Tibial nerve (tissue), 4 donors: ENCODE measurements around the gene BOC. TPM values are rescaled to one million over a fixed set of nuclear protein-coding genes. Genes with fewer than 3 reads are reported as not detected.
A peak's percentile ranks its signal among the peaks of the same experiment; 100 is the strongest.

Experiments used
- DNase-seq, 2 donors: peaks; one replicate each; pipeline ENCODE4 v3.0.0-alpha.2; 2019; ENCODE audit warnings: low spot score in 2 of 2
- H3K27ac ChIP-seq, 4 donors: fragments of 200-600 bp; sonication (generic) in 3 of 4; one replicate each; pipeline ENCODE4 v1.5.1; 2017 to 2019; ENCODE audit warnings: mild to moderate bottlenecking in 1 of 4
- H3K27me3 ChIP-seq, 2 donors: fragments of 200-600 bp; sonication (generic) in 1 of 2; one replicate each; pipeline versions ENCODE4 v1.5.1 to v1.6.0; 2017 to 2019
- H3K36me3 ChIP-seq, 3 donors: fragments of 200-600 bp; sonication (generic); one replicate each; pipeline ENCODE4 v1.5.1; 2018 to 2019
- H3K4me1 ChIP-seq, 4 donors: fragments of 200-600 bp; sonication (generic) in 3 of 4; one replicate each; pipeline ENCODE4 v1.5.1; 2017 to 2019
- H3K4me3 ChIP-seq, 4 donors: fragments of 200-600 bp; sonication (generic) in 3 of 4; one replicate each; pipeline ENCODE4 v1.5.1; 2017 to 2019; ENCODE audit warnings: mild to moderate bottlenecking in 1 of 4, moderate library complexity in 1 of 4
- H3K9me3 ChIP-seq, 4 donors: fragments of 200-600 bp; sonication (generic) in 3 of 4; one replicate each; pipeline ENCODE4 v1.5.1; 2017 to 2019
- CTCF ChIP-seq, 5 experiments: fragments of 200-600 bp in 3 of 5; fragments of 450-650 bp in 2 of 5; sonication (generic) in 3 of 5; IDR thresholded peaks; one replicate each; pipeline ENCODE4 v1.5.1; 2016 to 2019; ENCODE audit warnings: antibody characterized with exemption in 5 of 5, mild to moderate bottlenecking in 3 of 5, moderate library complexity in 2 of 5
- EP300 ChIP-seq, 2 donors: sonication (generic); formaldehyde crosslinking; IDR thresholded peaks; one replicate each; pipeline ENCODE4 v1.6.1; 2017; ENCODE audit warnings: antibody characterized with exemption in 2 of 2, mild to moderate bottlenecking in 1 of 2
- POLR2A ChIP-seq, 2 donors: fragments of 450-650 bp; IDR thresholded peaks; one replicate each; pipeline ENCODE4 v1.6.1; 2017; ENCODE audit warnings: antibody characterized with exemption in 2 of 2, mild to moderate bottlenecking in 2 of 2, moderate library complexity in 2 of 2
- WGBS, 2 donors: methylation state at CpG; one replicate each; pipeline ENCODE4 v1.1.5; 2018; 5-methylcytosine and 5-hydroxymethylcytosine counted together
- total RNA-seq, 4 donors: library from RNA; depleted of rRNA; stranded (reverse); fragments of >200 nt; gene quantifications; one replicate each; pipeline ENCODE4 v1.1.0, GENCODE V29; 2016

The BOC gene, protein sequence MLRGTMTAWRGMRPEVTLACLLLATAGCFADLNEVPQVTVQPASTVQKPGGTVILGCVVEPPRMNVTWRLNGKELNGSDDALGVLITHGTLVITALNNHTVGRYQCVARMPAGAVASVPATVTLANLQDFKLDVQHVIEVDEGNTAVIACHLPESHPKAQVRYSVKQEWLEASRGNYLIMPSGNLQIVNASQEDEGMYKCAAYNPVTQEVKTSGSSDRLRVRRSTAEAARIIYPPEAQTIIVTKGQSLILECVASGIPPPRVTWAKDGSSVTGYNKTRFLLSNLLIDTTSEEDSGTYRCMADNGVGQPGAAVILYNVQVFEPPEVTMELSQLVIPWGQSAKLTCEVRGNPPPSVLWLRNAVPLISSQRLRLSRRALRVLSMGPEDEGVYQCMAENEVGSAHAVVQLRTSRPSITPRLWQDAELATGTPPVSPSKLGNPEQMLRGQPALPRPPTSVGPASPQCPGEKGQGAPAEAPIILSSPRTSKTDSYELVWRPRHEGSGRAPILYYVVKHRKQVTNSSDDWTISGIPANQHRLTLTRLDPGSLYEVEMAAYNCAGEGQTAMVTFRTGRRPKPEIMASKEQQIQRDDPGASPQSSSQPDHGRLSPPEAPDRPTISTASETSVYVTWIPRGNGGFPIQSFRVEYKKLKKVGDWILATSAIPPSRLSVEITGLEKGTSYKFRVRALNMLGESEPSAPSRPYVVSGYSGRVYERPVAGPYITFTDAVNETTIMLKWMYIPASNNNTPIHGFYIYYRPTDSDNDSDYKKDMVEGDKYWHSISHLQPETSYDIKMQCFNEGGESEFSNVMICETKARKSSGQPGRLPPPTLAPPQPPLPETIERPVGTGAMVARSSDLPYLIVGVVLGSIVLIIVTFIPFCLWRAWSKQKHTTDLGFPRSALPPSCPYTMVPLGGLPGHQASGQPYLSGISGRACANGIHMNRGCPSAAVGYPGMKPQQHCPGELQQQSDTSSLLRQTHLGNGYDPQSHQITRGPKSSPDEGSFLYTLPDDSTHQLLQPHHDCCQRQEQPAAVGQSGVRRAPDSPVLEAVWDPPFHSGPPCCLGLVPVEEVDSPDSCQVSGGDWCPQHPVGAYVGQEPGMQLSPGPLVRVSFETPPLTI
- total RNA-seq: 10 to 100 TPM; 27.6 to 63.2 (median 48.1) TPM

DNA sequence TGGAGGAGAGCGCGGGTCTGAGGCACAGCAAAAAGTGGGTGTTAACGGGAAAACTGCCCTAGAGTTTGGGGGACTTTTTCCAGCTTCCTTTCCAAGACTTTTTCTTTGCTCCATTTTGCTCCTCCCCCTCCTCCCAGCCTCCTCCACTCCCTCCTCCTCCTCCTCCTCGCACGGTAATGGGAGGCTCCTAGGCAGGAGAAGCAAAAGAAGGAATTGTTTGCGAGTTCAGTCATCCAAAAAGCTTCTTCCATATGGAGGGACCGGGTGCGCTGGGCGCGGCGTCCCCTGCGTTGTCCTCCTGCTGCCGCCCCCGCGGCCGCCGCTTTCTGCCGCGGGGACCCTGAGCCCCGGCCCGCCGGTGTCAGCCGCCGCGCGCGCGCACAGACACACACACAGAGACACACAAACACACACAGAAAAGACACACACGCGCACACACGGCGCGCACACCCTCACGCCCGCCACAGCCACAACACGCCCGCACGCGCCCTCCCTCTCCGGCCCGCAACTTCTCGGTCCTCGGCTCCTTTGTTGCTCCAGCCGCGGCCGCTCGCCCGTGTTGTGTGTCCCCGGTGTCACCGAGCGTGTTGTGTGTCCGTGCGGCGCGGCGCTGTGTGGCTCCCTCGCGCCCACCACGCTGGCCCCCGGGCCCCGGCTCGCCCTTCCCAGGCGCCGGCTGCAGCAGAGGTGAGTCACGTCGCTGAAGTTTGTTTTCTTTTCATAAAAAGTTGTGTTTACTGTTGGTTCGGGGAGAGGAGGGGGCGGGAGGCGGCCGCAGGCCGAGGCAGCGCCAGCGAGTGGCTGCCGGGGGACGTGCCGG, at the start of gene BOC:
BOC (plus strand) TSS at position 228 of the 820 bp plus-strand sequence. CDS start 38,246 bp downstream, outside the sequence.
- DNase-seq: no peak
- peak within 1 kb of the TSS; percentile 73 to 90 (median 82) for H3K27ac ChIP-seq

GRCh38 chr3:113161661-113162060, 49.7 kb upstream of the BOC start:
- no peak overlapping the region for H3K27ac ChIP-seq
- no peak for TF ChIP-seq POLR2A (IDR thresholded peaks at IDR 0.05)
- no peak for TF ChIP-seq CTCF (IDR thresholded peaks at IDR 0.05)
- TF ChIP-seq EP300 (IDR thresholded peaks at IDR 0.05): no peak
- DNase-seq: no peak
- peaks cover 0 to 27% (median 5%) of the 10 kb centered on the region in 4 donors for H3K4me1 ChIP-seq
- no peaks in the 10 kb centered on the region for H3K9me3 ChIP-seq
- H3K36me3 ChIP-seq: no peaks in the 10 kb centered on the region
- WGBS, 2 donors: 64 to 71% methylated on average over 4 of the region's 4 CpGs
- H3K27me3 ChIP-seq: no peaks in the 10 kb centered on the region
- no peak overlapping the region for H3K4me3 ChIP-seq

More for the DNA sequence above, at the start of gene BOC:
- Histone ChIP-seq H3K4me1 (peaks cover 0 to 24% (median 3%) of the 10 kb centered on the region in 4 donors), H3K4me3 (peak within 1 kb of the TSS; percentile 58 to 92 (median 75)), H3K27me3 (no peaks in the 10 kb centered on the region), H3K36me3 (no peaks in the 10 kb centered on the region), H3K9me3 (no peaks in the 10 kb centered on the region)
- peak in 1 of 2 donors; percentile 42 for TF ChIP-seq EP300 (IDR thresholded peaks at IDR 0.05)
- peak in 1 of 2 donors; percentile 42 for TF ChIP-seq POLR2A (IDR thresholded peaks at IDR 0.05)
- no peak for TF ChIP-seq CTCF (IDR thresholded peaks at IDR 0.05)
- 1 to 2% methylated on average over 31 to 55 of the region's 76 CpGs for WGBS, 2 donors

DNA sequence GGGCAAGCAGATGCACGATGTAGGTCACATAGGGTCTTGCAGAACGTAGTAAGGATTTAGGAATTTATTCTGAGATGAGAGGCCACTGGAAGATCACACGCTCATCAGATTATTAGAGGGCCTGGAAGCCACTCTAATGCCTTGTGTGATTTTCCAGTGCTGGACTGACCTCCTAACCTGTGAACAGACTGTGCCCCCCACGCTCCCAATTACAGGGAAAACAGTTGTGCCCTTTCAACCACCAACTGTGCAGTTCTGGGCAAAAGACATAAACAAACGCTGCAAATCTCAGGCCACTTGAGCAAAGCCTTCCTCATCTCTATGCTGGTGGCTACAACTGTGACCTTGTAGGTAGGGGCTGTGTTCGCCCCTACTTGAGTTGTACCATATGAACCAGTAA, 48.2 kb upstream of the BOC start:
- H3K9me3 ChIP-seq: no peaks in the 10 kb centered on the region
- WGBS, 2 donors: 71 to 76% methylated on average over 6 of the region's 6 CpGs
- H3K4me3 ChIP-seq: no peak overlapping the region
- no peak for DNase-seq
- no peaks in the 10 kb centered on the region for H3K27me3 ChIP-seq
- TF ChIP-seq EP300 (IDR thresholded peaks at IDR 0.05) (no peak), POLR2A (IDR thresholded peaks at IDR 0.05) (no peak), CTCF (IDR thresholded peaks at IDR 0.05) (no peak)
- H3K36me3 ChIP-seq: no peaks in the 10 kb centered on the region
- H3K27ac ChIP-seq: no peak overlapping the region
- peaks cover 0 to 28% (median 16%) of the 10 kb centered on the region in 4 donors for H3K4me1 ChIP-seq

GRCh38 chr3:113165841-113166240, 45.5 kb upstream of the BOC start:
- no peaks in the 10 kb centered on the region for H3K9me3 ChIP-seq
- no peaks in the 10 kb centered on the region for H3K36me3 ChIP-seq
- TF ChIP-seq EP300 (IDR thresholded peaks at IDR 0.05): peak in 1 of 2 donors; percentile 46
- no peak for TF ChIP-seq CTCF (IDR thresholded peaks at IDR 0.05)
- peak overlapping the region in 3 of 4 donors; percentile 65 to 91 (median 68) for H3K27ac ChIP-seq
- no peak overlapping the region for H3K4me3 ChIP-seq
- WGBS, 2 donors: 31 to 42% methylated on average over 3 of the region's 3 CpGs
- DNase-seq: peak; percentile 24 to 41
- H3K27me3 ChIP-seq: no peaks in the 10 kb centered on the region
- H3K4me1 ChIP-seq: peaks cover 0 to 40% (median 16%) of the 10 kb centered on the region in 4 donors
